BJ (cell line): ENCODE results near the gene RLN3. TPM values are rescaled to one million over a fixed set of nuclear protein-coding genes. Genes with fewer than 3 reads are reported as not detected.

Source experiments
- CTCF ChIA-PET: fragments of 350-600 bp; formaldehyde crosslinking; extraction: SDS; loops from one replicate; lab custom pipeline; 2021; ENCODE audit warnings: antibody characterized with exemption, inconsistent platforms; lab: Yijun Ruan, JAX
- POLR2A ChIA-PET: fragments of 300-600 bp; sonication (Branson Sonifier 250); formaldehyde crosslinking; extraction: SDS; loops from one replicate; lab custom pipeline; 2021; ENCODE audit warnings: antibody characterized with exemption; lab: Charles Lee
- DNase-seq: peaks from one replicate; pipeline ENCODE4 v3.0.0-alpha.2; 2011; ENCODE audit warnings: low read depth
- H3K27me3 ChIP-seq: 2 replicates; pipeline ENCODE4 v1.6.0; 2011; ENCODE audit warnings: low read length; ENCODE audit not compliant: control insufficient read depth, insufficient read depth
- H3K36me3 ChIP-seq: 2 replicates; pipeline ENCODE4 v1.5.1; 2011; ENCODE audit warnings: low read length; ENCODE audit not compliant: control insufficient read depth, insufficient read depth
- H3K4me3 ChIP-seq: 2 replicates; pipeline ENCODE4 v1.5.1; 2011; ENCODE audit warnings: low read depth, mild to moderate bottlenecking, control low read depth, low read length
- polyA plus RNA-seq: library from polyadenylated mRNA; depleted of rRNA; stranded (reverse); fragments of >200 nt; gene quantifications from 2 replicates; pipeline ENCODE4 v1.2.3, GENCODE V29; 2011
- TF ChIP-seq, protein P1 (sequence below): IDR thresholded peaks from 2 replicates; pipeline ENCODE4 v1.5.1; 2011; ENCODE audit warnings: low read depth, mild to moderate bottlenecking, control low read depth, inconsistent platforms, low read length, moderate library complexity; ENCODE audit not compliant: insufficient read depth

Gene RLN3
- polyA plus RNA-seq, 1 experiment = not detected

DNA sequence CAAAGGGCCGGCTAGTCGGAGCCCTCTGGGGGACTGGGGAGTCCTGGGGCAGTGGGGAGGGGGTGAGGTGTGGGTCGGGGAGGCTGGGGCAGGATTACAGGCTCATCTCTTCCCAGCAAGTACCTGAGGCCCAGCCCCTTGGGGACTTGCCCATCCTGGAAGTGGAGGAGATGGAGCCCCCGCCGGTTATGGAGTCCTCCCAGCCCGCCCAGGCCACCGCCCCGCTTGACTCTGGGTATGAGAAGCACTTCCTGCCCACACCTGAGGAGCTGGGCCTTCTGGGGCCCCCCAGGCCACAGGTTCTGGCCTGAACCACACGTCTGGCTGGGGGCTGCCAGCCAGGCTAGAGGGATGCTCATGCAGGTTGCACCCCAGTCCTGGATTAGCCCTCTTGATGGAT, 24.0 kb downstream of the RLN3 start:
- Histone ChIP-seq H3K36me3 (no peaks in the 10 kb centered on the region), H3K4me3 (no peak overlapping the region), H3K27me3 (no peaks in the 10 kb centered on the region)
- ChIA-PET POLR2A (no interaction called here), CTCF (interaction anchor here (0.9 to 1.8 kb wide), 4 partner anchors 10 to 21 kb away, joined by 3 to 12 read pairs (median 5); partner anchors contain the start of genes IL27RA, MISP3 and PALM3)
- TF ChIP-seq, protein P1, sequence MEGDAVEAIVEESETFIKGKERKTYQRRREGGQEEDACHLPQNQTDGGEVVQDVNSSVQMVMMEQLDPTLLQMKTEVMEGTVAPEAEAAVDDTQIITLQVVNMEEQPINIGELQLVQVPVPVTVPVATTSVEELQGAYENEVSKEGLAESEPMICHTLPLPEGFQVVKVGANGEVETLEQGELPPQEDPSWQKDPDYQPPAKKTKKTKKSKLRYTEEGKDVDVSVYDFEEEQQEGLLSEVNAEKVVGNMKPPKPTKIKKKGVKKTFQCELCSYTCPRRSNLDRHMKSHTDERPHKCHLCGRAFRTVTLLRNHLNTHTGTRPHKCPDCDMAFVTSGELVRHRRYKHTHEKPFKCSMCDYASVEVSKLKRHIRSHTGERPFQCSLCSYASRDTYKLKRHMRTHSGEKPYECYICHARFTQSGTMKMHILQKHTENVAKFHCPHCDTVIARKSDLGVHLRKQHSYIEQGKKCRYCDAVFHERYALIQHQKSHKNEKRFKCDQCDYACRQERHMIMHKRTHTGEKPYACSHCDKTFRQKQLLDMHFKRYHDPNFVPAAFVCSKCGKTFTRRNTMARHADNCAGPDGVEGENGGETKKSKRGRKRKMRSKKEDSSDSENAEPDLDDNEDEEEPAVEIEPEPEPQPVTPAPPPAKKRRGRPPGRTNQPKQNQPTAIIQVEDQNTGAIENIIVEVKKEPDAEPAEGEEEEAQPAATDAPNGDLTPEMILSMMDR = no peak
- DNase-seq = no peak

GRCh38 chr19:14052470-14052869, 24.5 kb downstream of the RLN3 start:
- DNase-seq = no peak
- ChIA-PET POLR2A (no interaction called here), CTCF (interaction anchor here (0.6 to 1.8 kb wide), 5 partner anchors 9 to 23 kb away, joined by 3 to 12 read pairs (median 5); partner anchors contain the start of genes IL27RA, MISP3 and PALM3)
- Histone ChIP-seq H3K27me3 (no peaks in the 10 kb centered on the region), H3K36me3 (no peaks in the 10 kb centered on the region), H3K4me3 (no peak overlapping the region)
- TF ChIP-seq, protein P1 = no peak

DNA sequence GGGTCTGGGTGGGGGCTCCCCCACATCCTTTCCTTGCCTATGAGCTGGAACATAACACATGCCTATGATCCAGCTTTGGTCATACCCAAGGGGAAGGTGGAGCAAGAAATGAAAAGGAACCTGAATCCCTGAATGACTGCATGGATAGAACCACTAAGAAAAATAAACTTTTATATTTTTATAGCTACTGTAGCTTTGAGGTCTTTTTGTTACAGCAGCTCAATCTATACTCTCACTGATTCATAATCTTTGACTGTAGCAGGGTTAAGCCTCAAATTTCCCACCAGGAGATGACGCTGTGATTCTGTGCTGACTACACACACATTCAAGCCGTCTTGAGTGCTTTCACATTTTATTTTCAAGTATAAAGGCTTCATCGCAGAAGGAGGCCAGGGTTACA, 25.1 kb downstream of the RLN3 start:
- no peak for DNase-seq
- no peak overlapping the region for H3K4me3 ChIP-seq
- POLR2A ChIA-PET = no interaction called here
- CTCF ChIA-PET = interaction anchor here (0.6 to 1.8 kb wide), 6 partner anchors 9 to 23 kb away, joined by 3 to 12 read pairs (median 4); partner anchors contain the start of genes IL27RA, MISP3 and PALM3
- no peaks in the 10 kb centered on the region for H3K27me3 ChIP-seq
- H3K36me3 ChIP-seq = no peaks in the 10 kb centered on the region
- TF ChIP-seq, protein P1 = no peak

DNA sequence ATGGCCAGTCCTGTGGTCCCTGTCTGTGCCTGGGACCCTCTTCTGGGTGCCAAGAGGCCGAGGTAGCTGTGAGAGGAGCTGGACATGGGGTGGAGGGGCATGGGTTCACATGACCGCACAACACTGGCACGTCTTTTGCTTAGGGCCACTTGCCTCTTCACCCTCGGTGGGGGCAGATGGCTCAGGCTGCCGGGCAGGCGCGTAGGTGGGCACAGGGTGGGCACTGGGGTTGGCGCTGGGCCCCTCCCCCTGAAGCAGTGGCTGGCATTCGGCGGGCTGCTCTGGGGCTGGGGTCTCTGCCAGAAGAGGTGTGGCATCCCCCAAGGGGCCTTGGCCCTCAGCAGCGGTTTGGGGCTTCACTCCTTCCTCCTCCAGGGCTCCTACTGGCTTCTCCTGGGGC, 25.6 kb downstream of the RLN3 start:
- CTCF ChIA-PET = interaction anchor here (0.9 to 1.8 kb wide), 3 partner anchors 11 to 20 kb away, joined by 3 to 12 read pairs (median 3); partner anchors contain the start of gene MISP3
- no peaks in the 10 kb centered on the region for H3K36me3 ChIP-seq
- POLR2A ChIA-PET = no interaction called here
- TF ChIP-seq, protein P1 = no peak
- DNase-seq = no peak
- 0 out of 2 replicates have a peak, but pooled peaks cover 1% of the 10 kb centered on the region for H3K27me3 ChIP-seq
- H3K4me3 ChIP-seq = no peak overlapping the region

GRCh38 chr19:14054099-14054498, 26.2 kb downstream of the RLN3 start:
- ChIA-PET CTCF (interaction anchor here (0.6 to 1.0 kb wide), 5 partner anchors 11 to 394 kb away, joined by 3 to 5 read pairs (median 3); no protein-coding TSS in a partner anchor), POLR2A (no interaction called here)

More at GRCh38 chr19:14054099-14054498, 26.2 kb downstream of the RLN3 start:
- Histone ChIP-seq H3K27me3 (peaks cover 3% of the 10 kb centered on the region; the same call in 1 of the 2 replicates), H3K4me3 (no peak overlapping the region), H3K36me3 (no peaks in the 10 kb centered on the region)
- no peak for DNase-seq
- TF ChIP-seq, protein P1 = no peak
